ENCODE data around the gene FOXA3.

The FOXA3 gene

DNA sequence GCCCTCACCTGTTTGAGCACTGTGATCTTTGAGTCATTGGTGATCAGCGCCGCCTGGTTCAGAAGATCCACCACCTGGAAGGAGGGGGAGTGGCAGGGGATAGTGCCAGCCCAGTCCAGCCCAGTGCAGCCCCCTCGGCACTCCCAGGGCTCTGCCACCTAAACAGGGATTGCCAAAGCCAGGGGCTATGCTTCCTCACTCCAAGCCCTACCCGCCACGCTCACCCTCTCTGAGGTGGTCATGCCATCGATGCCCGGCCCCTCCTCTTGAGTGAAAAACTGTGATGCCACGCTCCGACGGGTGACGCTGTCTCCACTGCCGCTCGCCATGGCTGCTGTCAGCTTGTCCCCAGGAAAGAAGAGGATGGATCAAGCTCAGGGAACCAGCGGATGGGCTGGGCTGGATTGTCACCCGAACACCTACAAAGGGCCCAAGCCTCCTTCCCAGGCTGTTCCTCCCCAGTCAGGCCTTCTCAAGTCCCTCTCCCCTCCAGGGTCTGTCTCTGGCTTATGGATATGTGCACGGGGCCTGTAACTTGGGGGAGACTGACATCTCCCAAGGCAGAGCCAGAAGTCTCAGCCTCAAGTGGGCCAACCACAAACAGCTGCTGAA, 9.9 kb upstream of the FOXA3 start:
- TF ChIP-seq, protein P1, sequence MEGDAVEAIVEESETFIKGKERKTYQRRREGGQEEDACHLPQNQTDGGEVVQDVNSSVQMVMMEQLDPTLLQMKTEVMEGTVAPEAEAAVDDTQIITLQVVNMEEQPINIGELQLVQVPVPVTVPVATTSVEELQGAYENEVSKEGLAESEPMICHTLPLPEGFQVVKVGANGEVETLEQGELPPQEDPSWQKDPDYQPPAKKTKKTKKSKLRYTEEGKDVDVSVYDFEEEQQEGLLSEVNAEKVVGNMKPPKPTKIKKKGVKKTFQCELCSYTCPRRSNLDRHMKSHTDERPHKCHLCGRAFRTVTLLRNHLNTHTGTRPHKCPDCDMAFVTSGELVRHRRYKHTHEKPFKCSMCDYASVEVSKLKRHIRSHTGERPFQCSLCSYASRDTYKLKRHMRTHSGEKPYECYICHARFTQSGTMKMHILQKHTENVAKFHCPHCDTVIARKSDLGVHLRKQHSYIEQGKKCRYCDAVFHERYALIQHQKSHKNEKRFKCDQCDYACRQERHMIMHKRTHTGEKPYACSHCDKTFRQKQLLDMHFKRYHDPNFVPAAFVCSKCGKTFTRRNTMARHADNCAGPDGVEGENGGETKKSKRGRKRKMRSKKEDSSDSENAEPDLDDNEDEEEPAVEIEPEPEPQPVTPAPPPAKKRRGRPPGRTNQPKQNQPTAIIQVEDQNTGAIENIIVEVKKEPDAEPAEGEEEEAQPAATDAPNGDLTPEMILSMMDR (IDR thresholded peaks at IDR 0.05; ENCODE audit: low read depth, low read length) = no peak
- DNase-seq (ENCODE audit: extremely low read depth, low read depth) = no peak

DNA sequence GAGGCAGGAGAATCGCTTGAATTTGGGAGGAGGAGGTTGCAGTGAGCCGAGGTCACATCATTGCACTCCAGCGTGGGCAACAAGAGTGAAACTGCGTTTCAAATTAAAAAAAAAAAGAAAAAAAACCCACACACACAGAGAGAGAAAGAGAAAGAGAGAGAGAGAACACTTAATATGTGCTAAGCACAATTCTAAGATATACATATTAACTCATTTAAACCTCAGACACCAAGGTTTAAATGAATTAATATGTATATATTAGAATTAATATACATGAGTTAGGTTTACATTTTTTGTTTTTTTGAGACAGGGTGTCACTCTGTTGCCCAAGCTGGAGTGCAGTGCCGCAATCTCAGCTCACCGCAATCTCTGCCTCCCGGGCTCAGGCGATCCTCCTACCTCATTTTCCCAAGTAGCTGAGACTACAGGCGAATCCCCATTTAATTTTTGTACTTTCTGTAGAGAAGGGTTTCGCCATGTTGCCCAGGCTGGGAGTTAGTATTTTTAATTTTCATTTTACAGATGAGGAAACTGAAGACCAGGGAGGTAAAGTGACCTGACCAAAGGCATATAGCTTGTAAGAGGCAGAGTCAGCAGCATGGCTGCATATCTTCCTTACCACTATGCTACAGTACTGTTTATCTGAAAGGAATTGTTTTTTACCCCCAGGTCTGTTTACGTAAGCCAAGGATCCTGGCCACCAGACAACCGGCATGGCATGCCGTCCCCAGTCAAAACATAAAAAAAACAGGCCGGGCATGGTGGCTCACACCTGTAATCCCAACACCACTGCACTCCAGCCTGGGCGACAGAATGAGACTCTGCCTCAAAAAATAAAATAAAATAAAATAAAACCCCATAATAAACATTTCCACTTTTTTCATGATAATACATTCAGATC, 3.5 kb upstream of the FOXA3 start:
- DNase-seq (ENCODE audit: extremely low read depth, low read depth) = no peak
- TF ChIP-seq, protein P1 (IDR thresholded peaks at IDR 0.05; ENCODE audit: low read depth, low read length) = no peak

DNA sequence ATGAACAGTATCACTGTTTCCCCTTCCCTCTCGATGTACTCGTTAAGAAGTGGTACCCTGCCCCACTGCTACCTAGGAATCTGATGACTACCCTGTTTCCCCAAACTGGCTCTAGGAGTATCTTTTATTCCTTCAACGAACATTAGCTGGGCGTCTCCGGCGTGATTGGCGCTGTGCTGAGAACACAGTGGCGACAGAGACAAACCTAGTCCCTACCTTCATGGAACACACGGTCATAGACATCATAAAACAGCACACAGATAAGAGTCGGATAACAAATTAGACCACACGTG, 1.9 kb upstream of the FOXA3 start:
- TF ChIP-seq, protein P1 (IDR thresholded peaks at IDR 0.05; ENCODE audit: low read depth, low read length) = no peak
- DNase-seq (ENCODE audit: extremely low read depth, low read depth) = no peak

DNA sequence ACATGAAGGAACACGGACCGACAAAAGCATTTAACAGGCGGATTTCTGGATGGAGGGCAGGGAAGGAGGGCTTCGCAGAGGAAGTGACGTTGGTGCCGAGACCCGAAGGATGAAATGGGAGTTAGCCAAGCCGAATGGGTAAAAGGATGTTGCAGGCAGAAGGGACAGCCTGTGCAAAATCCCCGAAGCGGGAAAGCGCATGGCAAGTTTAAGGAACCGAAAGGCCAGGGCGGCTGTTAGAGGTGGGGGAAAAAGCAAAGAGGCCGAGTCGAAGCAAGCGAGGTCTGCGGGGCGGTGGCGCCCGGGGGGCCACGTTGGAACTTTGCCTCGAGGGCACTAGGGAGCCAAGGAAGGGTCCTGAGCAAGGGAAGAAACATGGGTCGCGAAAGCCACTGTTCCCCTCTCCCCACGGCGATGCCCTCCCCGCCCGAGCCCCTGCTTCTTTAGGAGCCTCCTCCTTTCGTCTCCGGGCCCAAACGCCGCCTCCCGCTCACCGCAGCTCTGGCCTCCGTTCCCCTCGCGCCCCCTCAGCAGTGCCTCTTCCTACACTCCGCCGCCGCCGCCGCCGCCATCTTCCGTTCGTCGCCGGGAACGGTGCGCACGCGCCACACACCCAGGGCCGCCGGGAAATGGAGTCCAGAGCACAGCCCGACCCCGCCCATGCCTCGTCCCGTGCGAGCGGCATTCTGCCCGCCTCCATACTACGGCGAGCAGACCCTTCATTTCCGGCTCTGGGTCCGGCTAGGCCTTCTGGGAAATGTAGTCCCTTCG, 1.4 kb upstream of the FOXA3 start, which contains the start of gene SYMPK:
SYMPK (minus strand) TSS at position 584 of the 771 bp plus-strand sequence. CDS start 8,652 bp downstream, outside the sequence.
- peak; percentile 93 for DNase-seq (ENCODE audit: extremely low read depth, low read depth)
- TF ChIP-seq, protein P1 (IDR thresholded peaks at IDR 0.05; ENCODE audit: low read depth, low read length) = no peak

DNA sequence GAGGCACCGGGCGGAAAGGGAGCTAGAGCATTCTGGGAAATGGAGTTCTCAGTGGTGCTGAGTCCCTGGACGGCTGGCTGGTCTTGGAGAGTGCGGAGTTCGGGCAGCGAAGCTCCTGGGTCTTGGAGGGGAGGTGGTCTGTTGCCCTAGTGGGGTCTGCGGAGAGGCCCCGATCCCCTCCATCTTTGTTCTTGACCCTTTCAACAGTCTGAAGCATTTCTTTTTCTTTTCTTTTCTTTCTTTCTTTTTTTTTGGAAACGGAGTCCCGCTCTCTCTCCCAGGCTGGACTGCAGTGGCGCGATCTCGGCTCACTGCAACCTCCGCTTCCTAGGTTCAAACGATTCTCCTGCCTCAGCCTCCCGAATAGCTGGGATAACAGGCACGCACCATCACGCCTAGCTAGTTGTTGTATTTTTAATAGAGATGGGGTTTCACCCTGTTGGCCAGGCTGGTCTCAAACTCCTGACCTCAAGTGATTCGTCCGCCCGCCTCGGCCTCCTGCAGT, 739 bp upstream of the FOXA3 start:
- no peak for DNase-seq (ENCODE audit: extremely low read depth, low read depth)
- TF ChIP-seq, protein P1 (IDR thresholded peaks at IDR 0.05; ENCODE audit: low read depth, low read length) = no peak

DNA sequence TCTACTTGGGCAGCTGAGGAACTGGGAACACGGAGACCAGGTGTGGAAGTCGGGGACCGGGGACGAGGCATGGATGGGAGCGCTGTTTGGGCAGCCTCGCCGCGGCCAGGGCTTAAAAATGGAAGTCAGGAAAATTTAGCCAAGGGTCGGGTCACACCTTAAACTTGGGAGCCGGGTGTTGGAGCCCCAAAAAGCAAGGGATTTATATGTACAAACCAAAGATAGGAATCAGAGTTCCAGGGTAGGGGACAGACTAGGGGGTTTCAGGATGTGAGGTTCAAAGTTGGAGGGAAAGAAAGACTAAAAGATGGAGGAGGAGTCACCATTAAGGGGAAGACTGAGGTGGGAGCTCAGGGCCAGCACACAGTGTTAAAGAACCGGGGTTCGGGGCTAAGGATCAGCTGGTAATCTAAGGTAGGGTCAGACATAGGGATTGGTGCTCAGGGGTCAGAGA, 530 bp downstream of the FOXA3 start:
- TF ChIP-seq, protein P1 (IDR thresholded peaks at IDR 0.05; ENCODE audit: low read depth, low read length) = no peak
- no peak for DNase-seq (ENCODE audit: extremely low read depth, low read depth)

Data from AG09319 (cell line).